GM18858 (cell line): ENCODE results near the gene CD58.

Experiments
- ATAC-seq: cut with Tn5 transposase; IDR thresholded peaks from one replicate; pipeline ENCODE4 v1.9.1; 2021; ENCODE audit not compliant: unreplicated experiment

The CD58 gene

GRCh38 chr1:116544588-116545358, 26.1 kb downstream of the CD58 start:
- no peak for ATAC-seq

GRCh38 chr1:116540088-116540487, 30.7 kb downstream of the CD58 start:
- peak; percentile 50 for ATAC-seq

- peak; percentile 66 for ATAC-seq
These were observed 32.3 kb downstream of the CD58 start for GRCh38 chr1:116538544-116538943.

GRCh38 chr1:116537898-116538297, 32.9 kb downstream of the CD58 start:
- no peak for ATAC-seq

GRCh38 chr1:116537040-116537831, 33.6 kb downstream of the CD58 start:
- ATAC-seq = no peak

- ATAC-seq = no peak
These were observed 36.6 kb downstream of the CD58 start for GRCh38 chr1:116534014-116534739.

- no peak for ATAC-seq
These were observed 37.4 kb downstream of the CD58 start for GRCh38 chr1:116533429-116533820.

- ATAC-seq = no peak
These were observed 38.0 kb downstream of the CD58 start for GRCh38 chr1:116532671-116533428.

- no peak for ATAC-seq
These were observed 38.9 kb downstream of the CD58 start for GRCh38 chr1:116531917-116532316.

GRCh38 chr1:116529681-116530080, 41.1 kb downstream of the CD58 start:
- ATAC-seq = no peak

GRCh38 chr1:116529199-116529631, 41.6 kb downstream of the CD58 start:
- no peak for ATAC-seq

- ATAC-seq = no peak
These were observed 42.3 kb downstream of the CD58 start for GRCh38 chr1:116528329-116529083.

- ATAC-seq = no peak
These were observed 45.4 kb downstream of the CD58 start for GRCh38 chr1:116525440-116525839.

GRCh38 chr1:116521186-116521585, 49.6 kb downstream of the CD58 start:
- ATAC-seq = no peak

GRCh38 chr1:116518400-116518799, 52.4 kb downstream of the CD58 start:
- no peak for ATAC-seq

GRCh38 chr1:116516631-116517030, 54.2 kb downstream of the CD58 start:
- no peak for ATAC-seq

GRCh38 chr1:116515702-116516101, 55.1 kb downstream of the CD58 start:
- no peak for ATAC-seq

- ATAC-seq = peak; percentile 80
These were observed 55.9 kb downstream of the CD58 start for GRCh38 chr1:116514708-116515525.

GRCh38 chr1:116513956-116514355, 56.9 kb downstream of the CD58 start:
- ATAC-seq = no peak
